HG02642 (cell line): Measurements from ENCODE around the gene RNF121.

Experiments used
- ATAC-seq: cut with Tn5 transposase; IDR thresholded peaks from one replicate; pipeline ENCODE4 v1.9.1; 2021; ENCODE audit warnings: mild to moderate bottlenecking; ENCODE audit not compliant: unreplicated experiment, poor library complexity

Gene RNF121

GRCh38 chr11:71979094-71979493 is 50.2 kb downstream of the RNF121 start:
- ATAC-seq = no peak

GRCh38 chr11:71979602-71980001 is 50.8 kb downstream of the RNF121 start:
- no peak for ATAC-seq

- ATAC-seq = no peak
Measured at GRCh38 chr11:71986131-71986530, 57.3 kb downstream of the RNF121 start.

GRCh38 chr11:71987521-71987920 is 58.7 kb downstream of the RNF121 start:
- ATAC-seq = no peak

- ATAC-seq = no peak
Measured at GRCh38 chr11:71988050-71988449, 59.2 kb downstream of the RNF121 start.

- ATAC-seq = no peak
Measured at GRCh38 chr11:71990701-71991100, 61.9 kb downstream of the RNF121 start.

- ATAC-seq = peak; percentile 59
Measured at GRCh38 chr11:71991494-71991893, 62.6 kb downstream of the RNF121 start.

- ATAC-seq = peak; percentile 2
Measured at GRCh38 chr11:71992136-71992730, 63.4 kb downstream of the RNF121 start.

GRCh38 chr11:71994786-71995185 is 65.9 kb downstream of the RNF121 start:
- ATAC-seq = no peak

GRCh38 chr11:71995726-71996291 is 67.0 kb downstream of the RNF121 start:
- ATAC-seq = no peak

- ATAC-seq = no peak
Measured at GRCh38 chr11:71996517-71996916, 67.7 kb downstream of the RNF121 start.

- ATAC-seq = no peak
Measured at GRCh38 chr11:71996946-71997345, 68.1 kb downstream of the RNF121 start.

GRCh38 chr11:71997594-71997993 is 68.7 kb downstream of the RNF121 start:
- no peak for ATAC-seq

GRCh38 chr11:71998061-71998460 is 69.2 kb downstream of the RNF121 start:
- ATAC-seq = no peak

GRCh38 chr11:71998649-71999310 is 69.9 kb downstream of the RNF121 start, which contains the start of gene IL18BP:
IL18BP (plus strand) TSS chr11:71998909; CDS start chr11:71999985, 1,076 bp downstream.
- no peak for ATAC-seq

GRCh38 chr11:71999362-71999761 is 70.5 kb downstream of the RNF121 start:
- no peak for ATAC-seq

GRCh38 chr11:71999798-72000197 is 71.0 kb downstream of the RNF121 start:
- no peak for ATAC-seq

- ATAC-seq = no peak
Measured at GRCh38 chr11:72000202-72000867, 71.5 kb downstream of the RNF121 start.

GRCh38 chr11:72001285-72001684 is 72.4 kb downstream of the RNF121 start:
- ATAC-seq = no peak

- no peak for ATAC-seq
Measured at GRCh38 chr11:72001834-72002591, 73.2 kb downstream of the RNF121 start.
